ENCODE measurements around the gene AGAP1. TPM values are rescaled to one million over a fixed set of nuclear protein-coding genes. Genes with fewer than 3 reads are reported as not detected.

Gene AGAP1
- polyA plus RNA-seq, 1 donor from 2014 or later: 17.4 TPM

GRCh38 chr2:235554385-235554784 is 60.5 kb downstream of the AGAP1 start:
- Histone ChIP-seq H3K79me2 (replicated peaks; ENCODE audit: insufficient read depth, low read length) (peaks cover 21% of the 10 kb centered on the region), H3K27me3 (ENCODE audit: insufficient read depth, low read depth, low read length) (no peaks in the 10 kb centered on the region), H3K4me2 (ENCODE audit: low read length) (no peak overlapping the region), H2AFZ (ENCODE audit: low read depth, low read length) (no peak overlapping the region), H3K36me3 (ENCODE audit: insufficient read depth, low read length) (no peaks in the 10 kb centered on the region), H3K4me3 (ENCODE audit: low read length) (no peak overlapping the region), H3F3A (ENCODE audit: insufficient read depth, low read length, poor library complexity, severe bottlenecking) (no peaks in the 10 kb centered on the region), H3K27ac (ENCODE audit: low read length) (no peak overlapping the region), H3K9me2 (ENCODE audit: insufficient read depth, low read length) (no peaks in the 10 kb centered on the region), H3K9ac (ENCODE audit: low read length) (no peak overlapping the region), H4K20me1 (ENCODE audit: insufficient read depth) (no peaks in the 10 kb centered on the region), H3K9me3 (ENCODE audit: low read length) (no peaks in the 10 kb centered on the region)
- no peak for TF ChIP-seq REST (IDR thresholded peaks at IDR 0.05; ENCODE audit: borderline replicate concordance)
- no peak for TF ChIP-seq SMC3 (conservative IDR thresholded peaks at IDR 0.05; ENCODE audit: poor library complexity)
- no peak for TF ChIP-seq TAF1 (IDR thresholded peaks at IDR 0.05; ENCODE audit: low read depth)

DNA sequence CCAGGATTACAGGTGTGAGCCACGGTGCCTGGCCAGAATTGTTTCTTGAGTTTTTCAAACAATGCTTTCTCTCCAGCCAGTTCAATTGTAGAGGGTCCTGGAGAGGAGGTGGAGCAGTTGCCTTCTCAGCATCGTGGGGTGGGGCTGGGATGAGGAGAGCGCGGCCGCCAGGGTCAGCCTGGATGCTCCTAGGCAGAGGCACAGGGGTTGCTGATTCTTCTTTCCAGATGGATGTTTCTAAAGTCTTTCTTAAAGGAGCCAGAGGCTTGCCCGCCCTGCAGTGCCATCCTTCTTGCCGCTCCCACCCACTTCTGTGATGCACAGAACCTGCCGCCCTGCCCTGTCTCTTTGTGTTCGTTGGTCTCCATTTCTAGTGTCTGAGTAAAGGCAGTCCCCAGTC is 61.1 kb downstream of the AGAP1 start:
- H3K27me3 ChIP-seq (ENCODE audit: insufficient read depth, low read depth, low read length): no peaks in the 10 kb centered on the region
- no peak overlapping the region for H3K4me2 ChIP-seq (ENCODE audit: low read length)
- H3K9me3 ChIP-seq (ENCODE audit: low read length): no peaks in the 10 kb centered on the region
- H3K9me2 ChIP-seq (ENCODE audit: insufficient read depth, low read length): no peaks in the 10 kb centered on the region
- H2AFZ ChIP-seq (ENCODE audit: low read depth, low read length): no peak overlapping the region
- H3F3A ChIP-seq (ENCODE audit: insufficient read depth, low read length, poor library complexity, severe bottlenecking): no peaks in the 10 kb centered on the region
- H3K27ac ChIP-seq (ENCODE audit: low read length): no peak overlapping the region
- no peak overlapping the region for H3K9ac ChIP-seq (ENCODE audit: low read length)
- no peaks in the 10 kb centered on the region for H4K20me1 ChIP-seq (ENCODE audit: insufficient read depth)
- H3K36me3 ChIP-seq (ENCODE audit: insufficient read depth, low read length): no peaks in the 10 kb centered on the region
- TF ChIP-seq MXI1 (conservative IDR thresholded peaks at IDR 0.05; ENCODE audit: poor library complexity, severe bottlenecking): no peak
- TF ChIP-seq RAD21 (conservative IDR thresholded peaks at IDR 0.05): no peak
- peaks cover 21% of the 10 kb centered on the region for H3K79me2 ChIP-seq (replicated peaks; ENCODE audit: insufficient read depth, low read length)
- H3K4me3 ChIP-seq (ENCODE audit: low read length): no peak overlapping the region

GRCh38 chr2:235555371-235555770 is 61.5 kb downstream of the AGAP1 start:
- Histone ChIP-seq H3K36me3 (ENCODE audit: insufficient read depth, low read length) (no peaks in the 10 kb centered on the region), H3K79me2 (replicated peaks; ENCODE audit: insufficient read depth, low read length) (peaks cover 19% of the 10 kb centered on the region), H3K4me2 (ENCODE audit: low read length) (no peak overlapping the region), H3K27ac (ENCODE audit: low read length) (no peak overlapping the region), H3K9me2 (ENCODE audit: insufficient read depth, low read length) (no peaks in the 10 kb centered on the region), H4K20me1 (ENCODE audit: insufficient read depth) (no peaks in the 10 kb centered on the region), H3F3A (ENCODE audit: insufficient read depth, low read length, poor library complexity, severe bottlenecking) (no peaks in the 10 kb centered on the region), H3K9me3 (ENCODE audit: low read length) (no peaks in the 10 kb centered on the region), H3K4me3 (ENCODE audit: low read length) (no peak overlapping the region), H3K27me3 (ENCODE audit: insufficient read depth, low read depth, low read length) (no peaks in the 10 kb centered on the region), H2AFZ (ENCODE audit: low read depth, low read length) (no peak overlapping the region), H3K9ac (ENCODE audit: low read length) (no peak overlapping the region)
- no peak for TF ChIP-seq POLR2AphosphoS5 (IDR thresholded peaks at IDR 0.05)
- TF ChIP-seq EZH2 (IDR thresholded peaks at IDR 0.05; ENCODE audit: borderline replicate concordance, insufficient read depth, low read length, poor library complexity, severe bottlenecking): no peak

DNA sequence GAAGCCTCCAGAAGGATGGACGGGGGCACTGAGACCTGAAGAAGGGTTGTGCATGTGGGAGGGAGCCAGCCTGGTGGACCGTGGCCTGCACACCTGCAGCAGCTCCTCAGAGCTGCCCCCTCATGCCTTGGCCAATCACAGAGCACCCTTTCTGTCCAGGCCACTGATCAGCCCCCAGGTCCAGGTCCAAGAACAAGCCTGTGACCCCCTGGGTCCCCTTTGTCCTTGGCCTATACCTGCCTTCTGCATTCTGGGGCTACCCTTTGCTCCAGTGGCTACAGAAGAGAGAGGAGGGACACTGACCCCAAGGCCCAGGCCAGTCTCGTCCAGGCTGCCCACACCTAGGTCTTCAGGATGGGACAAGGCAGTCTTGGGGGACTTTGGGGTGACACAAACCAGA is 62.2 kb downstream of the AGAP1 start:
- peaks cover 21% of the 10 kb centered on the region for H3K79me2 ChIP-seq (replicated peaks; ENCODE audit: insufficient read depth, low read length)
- no peaks in the 10 kb centered on the region for H4K20me1 ChIP-seq (ENCODE audit: insufficient read depth)
- no peaks in the 10 kb centered on the region for H3K27me3 ChIP-seq (ENCODE audit: insufficient read depth, low read depth, low read length)
- no peaks in the 10 kb centered on the region for H3K9me2 ChIP-seq (ENCODE audit: insufficient read depth, low read length)
- H3K4me2 ChIP-seq (ENCODE audit: low read length): no peak overlapping the region
- no peak overlapping the region for H2AFZ ChIP-seq (ENCODE audit: low read depth, low read length)
- H3K4me3 ChIP-seq (ENCODE audit: low read length): no peak overlapping the region
- H3K9ac ChIP-seq (ENCODE audit: low read length): no peak overlapping the region
- TF ChIP-seq POLR2AphosphoS5 (IDR thresholded peaks at IDR 0.05): no peak
- TF ChIP-seq, protein P1, sequence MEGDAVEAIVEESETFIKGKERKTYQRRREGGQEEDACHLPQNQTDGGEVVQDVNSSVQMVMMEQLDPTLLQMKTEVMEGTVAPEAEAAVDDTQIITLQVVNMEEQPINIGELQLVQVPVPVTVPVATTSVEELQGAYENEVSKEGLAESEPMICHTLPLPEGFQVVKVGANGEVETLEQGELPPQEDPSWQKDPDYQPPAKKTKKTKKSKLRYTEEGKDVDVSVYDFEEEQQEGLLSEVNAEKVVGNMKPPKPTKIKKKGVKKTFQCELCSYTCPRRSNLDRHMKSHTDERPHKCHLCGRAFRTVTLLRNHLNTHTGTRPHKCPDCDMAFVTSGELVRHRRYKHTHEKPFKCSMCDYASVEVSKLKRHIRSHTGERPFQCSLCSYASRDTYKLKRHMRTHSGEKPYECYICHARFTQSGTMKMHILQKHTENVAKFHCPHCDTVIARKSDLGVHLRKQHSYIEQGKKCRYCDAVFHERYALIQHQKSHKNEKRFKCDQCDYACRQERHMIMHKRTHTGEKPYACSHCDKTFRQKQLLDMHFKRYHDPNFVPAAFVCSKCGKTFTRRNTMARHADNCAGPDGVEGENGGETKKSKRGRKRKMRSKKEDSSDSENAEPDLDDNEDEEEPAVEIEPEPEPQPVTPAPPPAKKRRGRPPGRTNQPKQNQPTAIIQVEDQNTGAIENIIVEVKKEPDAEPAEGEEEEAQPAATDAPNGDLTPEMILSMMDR (IDR thresholded peaks at IDR 0.05; ENCODE audit: poor library complexity, severe bottlenecking): no peak
- no peak for TF ChIP-seq REST (IDR thresholded peaks at IDR 0.05; ENCODE audit: borderline replicate concordance)
- TF ChIP-seq EZH2 (IDR thresholded peaks at IDR 0.05; ENCODE audit: borderline replicate concordance, insufficient read depth, low read length, poor library complexity, severe bottlenecking): no peak
- TF ChIP-seq MXI1 (conservative IDR thresholded peaks at IDR 0.05; ENCODE audit: poor library complexity, severe bottlenecking): no peak
- no peak for TF ChIP-seq TAF1 (IDR thresholded peaks at IDR 0.05; ENCODE audit: low read depth)
- TF ChIP-seq EP300 (conservative IDR thresholded peaks at IDR 0.05; ENCODE audit: poor library complexity, severe bottlenecking): no peak
- TF ChIP-seq RAD21 (conservative IDR thresholded peaks at IDR 0.05): no peak
- no peaks in the 10 kb centered on the region for H3K36me3 ChIP-seq (ENCODE audit: insufficient read depth, low read length)
- no peaks in the 10 kb centered on the region for H3F3A ChIP-seq (ENCODE audit: insufficient read depth, low read length, poor library complexity, severe bottlenecking)
- no peaks in the 10 kb centered on the region for H3K9me3 ChIP-seq (ENCODE audit: low read length)
- no peak overlapping the region for H3K27ac ChIP-seq (ENCODE audit: low read length)

Data from neural cell (in vitro differentiated cells).